MM.1S (cell line): Measurements from ENCODE around the gene EBF3.

ENCODE experiments used
- CTCF ChIP-seq: fragments of 300-600 bp; sonication (generic); IDR thresholded peaks from 2 replicates; pipeline ENCODE4 v1.5.1; 2016; ENCODE audit warnings: antibody characterized with exemption, low read length, mixed read lengths
- EZH2 ChIP-seq: fragments of 300-600 bp; sonication (generic); optimal IDR thresholded peaks from 2 replicates; pipeline ENCODE3; 2017; ENCODE audit warnings: low read depth, mild to moderate bottlenecking, antibody characterized with exemption, low read length, mixed read lengths

DNA sequence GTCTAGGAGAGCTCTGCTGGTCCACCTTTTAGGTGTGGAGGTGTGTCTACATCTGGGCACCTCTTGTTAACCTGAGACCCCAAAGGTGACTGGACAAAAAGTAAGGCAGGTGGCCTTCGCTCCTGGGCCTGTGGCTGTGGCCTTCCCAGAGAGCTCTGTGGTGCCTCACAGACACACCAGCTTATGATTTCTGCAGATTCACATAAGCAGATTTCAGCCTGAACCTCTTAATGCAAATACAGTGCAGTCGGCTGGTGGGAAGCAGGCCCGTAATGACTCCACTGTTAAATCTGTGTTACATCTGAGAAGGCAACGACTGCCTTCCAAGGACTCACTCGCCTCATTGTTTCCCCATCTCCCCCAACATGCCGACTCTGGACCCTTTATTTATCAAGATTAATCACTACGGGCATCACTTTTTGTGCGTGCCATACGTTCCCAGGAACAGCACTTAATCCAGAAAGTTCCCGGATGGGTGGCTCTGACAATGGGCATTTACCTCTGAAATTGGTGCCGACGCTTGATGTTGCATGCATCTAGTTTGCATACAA lies 119.8 kb downstream of the EBF3 start:
- TF ChIP-seq CTCF (no peak), EZH2 (no peak)
